NCI-H2081 treated with DMSO at 0.1 percent for 48 hours (cell line): ENCODE measurements around the gene GRM4.
A peak's percentile ranks its signal among the peaks of the same experiment; 100 is the strongest.
"Not testable (repeated sequence)": the region's sequence is repeated elsewhere in the genome, so short reads cannot be mapped to it uniquely, and the experiment has no call there.

Experiments used
- DNase-seq: peaks from one replicate; lab custom pipeline; 2025; lab: John Stamatoyannopoulos, UW

Gene GRM4

GRCh38 chr6:34044945-34045595 is 100.8 kb downstream of the GRM4 start:
- DNase-seq, result no peak

GRCh38 chr6:34043359-34043758 is 102.5 kb downstream of the GRM4 start:
- no peak for DNase-seq

GRCh38 chr6:34041998-34042397 is 103.9 kb downstream of the GRM4 start:
- DNase-seq, result not testable (repeated sequence)

GRCh38 chr6:34041385-34041784 is 104.5 kb downstream of the GRM4 start:
- no peak for DNase-seq

- no peak for DNase-seq
These were observed 105.9 kb downstream of the GRM4 start for GRCh38 chr6:34039943-34040342.

- DNase-seq, result no peak
These were observed 108.7 kb downstream of the GRM4 start for GRCh38 chr6:34037151-34037550.

GRCh38 chr6:34036357-34037069 is 109.4 kb downstream of the GRM4 start:
- no peak for DNase-seq

- DNase-seq, result no peak
These were observed 110.1 kb downstream of the GRM4 start for GRCh38 chr6:34035704-34036356.

GRCh38 chr6:34035161-34035560 is 110.7 kb downstream of the GRM4 start:
- DNase-seq, result no peak

- no peak for DNase-seq
These were observed 113.0 kb downstream of the GRM4 start for GRCh38 chr6:34032856-34033255.

- no peak for DNase-seq
These were observed 114.1 kb downstream of the GRM4 start for GRCh38 chr6:34031625-34032383.

GRCh38 chr6:34030831-34031624 is 114.9 kb downstream of the GRM4 start:
- no peak for DNase-seq

- DNase-seq, result no peak
These were observed 116.2 kb downstream of the GRM4 start for GRCh38 chr6:34029489-34030280.

GRCh38 chr6:34028691-34029360 is 117.1 kb downstream of the GRM4 start:
- DNase-seq, result no peak

GRCh38 chr6:34027939-34028441 is 117.9 kb downstream of the GRM4 start:
- no peak for DNase-seq

- DNase-seq, result no peak
These were observed 118.4 kb downstream of the GRM4 start for GRCh38 chr6:34027445-34027936.

GRCh38 chr6:34025861-34026260 is 120.0 kb downstream of the GRM4 start:
- DNase-seq, result peak; percentile 66

GRCh38 chr6:34025112-34025807 is 120.6 kb downstream of the GRM4 start:
- no peak for DNase-seq

GRCh38 chr6:34022873-34023255 is 123.0 kb downstream of the GRM4 start:
- no peak for DNase-seq
